ENCODE results near the gene GSTA1.
"Not testable (repeated sequence)": the region's sequence is repeated elsewhere in the genome, so short reads cannot be mapped to it uniquely, and the experiment has no call there.

The GSTA1 gene
- total RNA-seq: 0 reads per million in 3 donors

- DNase-seq; H3K27me3 ChIP-seq (replicated peaks; ENCODE audit: control insufficient read depth, insufficient read depth, low read length, poor library complexity, severe bottlenecking); H3K36me3 ChIP-seq (ENCODE audit: control insufficient read depth, insufficient read depth, low read length); H3K4me3 ChIP-seq (ENCODE audit: insufficient read depth, low read depth, low read length, poor library complexity, severe bottlenecking); H3K27ac ChIP-seq (ENCODE audit: insufficient read depth, low read length, poor library complexity, severe bottlenecking); H3K9me3 ChIP-seq (ENCODE audit: control insufficient read depth, low read length); H3K4me1 ChIP-seq (ENCODE audit: control insufficient read depth, insufficient read depth, low read length, poor library complexity, severe bottlenecking): not testable (repeated sequence)
Measured at GRCh38 chr6:52803668-52804255, at the start of gene GSTA1. Gene GSTA1, minus strand, starts transcription at chr6:52803816. Its CDS starts 4,549 bp downstream, at chr6:52799267.

GRCh38 chr6:52849137-52849536 lies 45.5 kb upstream of the GSTA1 start:
- no peak overlapping the region for H3K27ac ChIP-seq (ENCODE audit: insufficient read depth, low read length, poor library complexity, severe bottlenecking)
- no peak overlapping the region for H3K4me3 ChIP-seq (ENCODE audit: insufficient read depth, low read depth, low read length, poor library complexity, severe bottlenecking)
- no peak for DNase-seq
- H3K4me1 ChIP-seq (ENCODE audit: control insufficient read depth, insufficient read depth, low read length, poor library complexity, severe bottlenecking): no peaks in the 10 kb centered on the region
- H3K27me3 ChIP-seq (replicated peaks; ENCODE audit: control insufficient read depth, insufficient read depth, low read length, poor library complexity, severe bottlenecking): no peaks in the 10 kb centered on the region
- no peaks in the 10 kb centered on the region for H3K36me3 ChIP-seq (ENCODE audit: control insufficient read depth, insufficient read depth, low read length)
- no peaks in the 10 kb centered on the region for H3K9me3 ChIP-seq (ENCODE audit: control insufficient read depth, low read length)

- Histone ChIP-seq H3K4me1 (ENCODE audit: control insufficient read depth, insufficient read depth, low read length, poor library complexity, severe bottlenecking) (no peaks in the 10 kb centered on the region), H3K27ac (ENCODE audit: insufficient read depth, low read length, poor library complexity, severe bottlenecking) (no peak overlapping the region), H3K4me3 (ENCODE audit: insufficient read depth, low read depth, low read length, poor library complexity, severe bottlenecking) (no peak overlapping the region), H3K36me3 (ENCODE audit: control insufficient read depth, insufficient read depth, low read length) (no peaks in the 10 kb centered on the region), H3K27me3 (replicated peaks; ENCODE audit: control insufficient read depth, insufficient read depth, low read length, poor library complexity, severe bottlenecking) (no peaks in the 10 kb centered on the region), H3K9me3 (ENCODE audit: control insufficient read depth, low read length) (no peaks in the 10 kb centered on the region)
- DNase-seq: no peak
Measured at GRCh38 chr6:52846002-52846401, 42.4 kb upstream of the GSTA1 start.

GRCh38 chr6:52843605-52844004 lies 40.0 kb upstream of the GSTA1 start:
- Histone ChIP-seq H3K4me1 (ENCODE audit: control insufficient read depth, insufficient read depth, low read length, poor library complexity, severe bottlenecking) (no peaks in the 10 kb centered on the region), H3K27me3 (replicated peaks; ENCODE audit: control insufficient read depth, insufficient read depth, low read length, poor library complexity, severe bottlenecking) (no peaks in the 10 kb centered on the region), H3K36me3 (ENCODE audit: control insufficient read depth, insufficient read depth, low read length) (no peaks in the 10 kb centered on the region), H3K4me3 (ENCODE audit: insufficient read depth, low read depth, low read length, poor library complexity, severe bottlenecking) (no peak overlapping the region), H3K27ac (ENCODE audit: insufficient read depth, low read length, poor library complexity, severe bottlenecking) (no peak overlapping the region), H3K9me3 (ENCODE audit: control insufficient read depth, low read length) (no peaks in the 10 kb centered on the region)
- no peak for DNase-seq

- H3K4me1 ChIP-seq (ENCODE audit: control insufficient read depth, insufficient read depth, low read length, poor library complexity, severe bottlenecking): no peaks in the 10 kb centered on the region
- no peak within 1 kb of the TSS for H3K4me3 ChIP-seq (ENCODE audit: insufficient read depth, low read depth, low read length, poor library complexity, severe bottlenecking)
- no peaks in the 10 kb centered on the region for H3K27me3 ChIP-seq (replicated peaks; ENCODE audit: control insufficient read depth, insufficient read depth, low read length, poor library complexity, severe bottlenecking)
- H3K9me3 ChIP-seq (ENCODE audit: control insufficient read depth, low read length): no peaks in the 10 kb centered on the region
- no peaks in the 10 kb centered on the region for H3K36me3 ChIP-seq (ENCODE audit: control insufficient read depth, insufficient read depth, low read length)
- no peak for DNase-seq
- no peak within 1 kb of the TSS for H3K27ac ChIP-seq (ENCODE audit: insufficient read depth, low read length, poor library complexity, severe bottlenecking)
Measured at GRCh38 chr6:52840763-52841585, 37.4 kb upstream of the GSTA1 start, which contains the start of gene GSTA5. Gene GSTA5, minus strand, starts transcription at chr6:52840813.

GRCh38 chr6:52839124-52840055 lies 35.8 kb upstream of the GSTA1 start:
- Histone ChIP-seq H3K27ac (ENCODE audit: insufficient read depth, low read length, poor library complexity, severe bottlenecking) (no peak overlapping the region), H3K4me1 (ENCODE audit: control insufficient read depth, insufficient read depth, low read length, poor library complexity, severe bottlenecking) (no peaks in the 10 kb centered on the region), H3K36me3 (ENCODE audit: control insufficient read depth, insufficient read depth, low read length) (no peaks in the 10 kb centered on the region), H3K9me3 (ENCODE audit: control insufficient read depth, low read length) (no peaks in the 10 kb centered on the region), H3K27me3 (replicated peaks; ENCODE audit: control insufficient read depth, insufficient read depth, low read length, poor library complexity, severe bottlenecking) (no peaks in the 10 kb centered on the region), H3K4me3 (ENCODE audit: insufficient read depth, low read depth, low read length, poor library complexity, severe bottlenecking) (no peak overlapping the region)
- DNase-seq: peak; percentile 11 to 28 (median 21)

GRCh38 chr6:52834481-52834880 lies 30.9 kb upstream of the GSTA1 start:
- H3K27ac ChIP-seq (ENCODE audit: insufficient read depth, low read length, poor library complexity, severe bottlenecking): no peak overlapping the region
- no peaks in the 10 kb centered on the region for H3K27me3 ChIP-seq (replicated peaks; ENCODE audit: control insufficient read depth, insufficient read depth, low read length, poor library complexity, severe bottlenecking)
- H3K36me3 ChIP-seq (ENCODE audit: control insufficient read depth, insufficient read depth, low read length): no peaks in the 10 kb centered on the region
- no peak overlapping the region for H3K4me3 ChIP-seq (ENCODE audit: insufficient read depth, low read depth, low read length, poor library complexity, severe bottlenecking)
- no peaks in the 10 kb centered on the region for H3K4me1 ChIP-seq (ENCODE audit: control insufficient read depth, insufficient read depth, low read length, poor library complexity, severe bottlenecking)
- H3K9me3 ChIP-seq (ENCODE audit: control insufficient read depth, low read length): no peaks in the 10 kb centered on the region
- DNase-seq: no peak

GRCh38 chr6:52830869-52831268 lies 27.3 kb upstream of the GSTA1 start:
- not testable (repeated sequence) for H3K27ac ChIP-seq (ENCODE audit: insufficient read depth, low read length, poor library complexity, severe bottlenecking); H3K27me3 ChIP-seq (replicated peaks; ENCODE audit: control insufficient read depth, insufficient read depth, low read length, poor library complexity, severe bottlenecking); H3K4me1 ChIP-seq (ENCODE audit: control insufficient read depth, insufficient read depth, low read length, poor library complexity, severe bottlenecking); H3K4me3 ChIP-seq (ENCODE audit: insufficient read depth, low read depth, low read length, poor library complexity, severe bottlenecking); DNase-seq; H3K9me3 ChIP-seq (ENCODE audit: control insufficient read depth, low read length); H3K36me3 ChIP-seq (ENCODE audit: control insufficient read depth, insufficient read depth, low read length)

- Histone ChIP-seq H3K9me3 (ENCODE audit: control insufficient read depth, low read length) (no peaks in the 10 kb centered on the region), H3K27me3 (replicated peaks; ENCODE audit: control insufficient read depth, insufficient read depth, low read length, poor library complexity, severe bottlenecking) (no peaks in the 10 kb centered on the region), H3K36me3 (ENCODE audit: control insufficient read depth, insufficient read depth, low read length) (no peaks in the 10 kb centered on the region), H3K4me1 (ENCODE audit: control insufficient read depth, insufficient read depth, low read length, poor library complexity, severe bottlenecking) (no peaks in the 10 kb centered on the region), H3K4me3 (ENCODE audit: insufficient read depth, low read depth, low read length, poor library complexity, severe bottlenecking) (no peak overlapping the region), H3K27ac (ENCODE audit: insufficient read depth, low read length, poor library complexity, severe bottlenecking) (no peak overlapping the region)
- DNase-seq: no peak
Measured at GRCh38 chr6:52829046-52829817, 25.6 kb upstream of the GSTA1 start.

Data from effector memory CD4-positive, alpha-beta T cell (primary cell).